Measurements from ENCODE around the gene RAPSN. TPM values are rescaled to one million over a fixed set of nuclear protein-coding genes. Genes with fewer than 3 reads are reported as not detected.

RAPSN gene
- total RNA-seq, 1 donor from 2014 or later: 2.2 TPM

DNA sequence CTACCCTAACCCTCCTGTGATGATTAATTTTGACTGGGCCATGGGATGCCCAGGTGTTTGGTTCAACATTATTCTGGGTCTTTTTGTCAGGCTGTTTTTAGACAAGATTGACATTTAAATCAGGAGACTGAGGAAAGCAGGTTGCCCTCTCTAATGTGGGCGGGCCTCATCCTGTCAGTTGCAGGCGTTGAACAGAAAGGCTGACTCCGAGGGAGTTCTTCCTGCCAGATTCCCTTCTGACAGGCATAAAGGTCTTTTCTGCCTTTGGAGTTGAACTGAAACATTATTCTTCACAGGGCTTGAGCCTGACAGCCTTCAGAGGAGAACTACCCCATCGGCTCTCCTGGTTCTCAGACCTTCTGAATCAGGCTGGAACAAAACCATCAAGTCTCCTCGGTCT lies 18.4 kb downstream of the RAPSN start:
- no peak overlapping the region for H3K4me3 ChIP-seq
- no peaks in the 10 kb centered on the region for H3K36me3 ChIP-seq
- peaks cover 24% of the 10 kb centered on the region for H3K4me1 ChIP-seq
- no peaks in the 10 kb centered on the region for H3K27me3 ChIP-seq (ENCODE audit: low read depth)
- TF ChIP-seq, protein P1, sequence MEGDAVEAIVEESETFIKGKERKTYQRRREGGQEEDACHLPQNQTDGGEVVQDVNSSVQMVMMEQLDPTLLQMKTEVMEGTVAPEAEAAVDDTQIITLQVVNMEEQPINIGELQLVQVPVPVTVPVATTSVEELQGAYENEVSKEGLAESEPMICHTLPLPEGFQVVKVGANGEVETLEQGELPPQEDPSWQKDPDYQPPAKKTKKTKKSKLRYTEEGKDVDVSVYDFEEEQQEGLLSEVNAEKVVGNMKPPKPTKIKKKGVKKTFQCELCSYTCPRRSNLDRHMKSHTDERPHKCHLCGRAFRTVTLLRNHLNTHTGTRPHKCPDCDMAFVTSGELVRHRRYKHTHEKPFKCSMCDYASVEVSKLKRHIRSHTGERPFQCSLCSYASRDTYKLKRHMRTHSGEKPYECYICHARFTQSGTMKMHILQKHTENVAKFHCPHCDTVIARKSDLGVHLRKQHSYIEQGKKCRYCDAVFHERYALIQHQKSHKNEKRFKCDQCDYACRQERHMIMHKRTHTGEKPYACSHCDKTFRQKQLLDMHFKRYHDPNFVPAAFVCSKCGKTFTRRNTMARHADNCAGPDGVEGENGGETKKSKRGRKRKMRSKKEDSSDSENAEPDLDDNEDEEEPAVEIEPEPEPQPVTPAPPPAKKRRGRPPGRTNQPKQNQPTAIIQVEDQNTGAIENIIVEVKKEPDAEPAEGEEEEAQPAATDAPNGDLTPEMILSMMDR (IDR thresholded peaks at IDR 0.05; ENCODE audit: borderline replicate concordance): no peak
- H3K27ac ChIP-seq (replicated peaks): no peak overlapping the region
- H3K9me3 ChIP-seq (replicated peaks): no peaks in the 10 kb centered on the region
- intact Hi-C loops (cut with micrococcal nuclease): no loop called here
- DNase-seq: no peak

DNA sequence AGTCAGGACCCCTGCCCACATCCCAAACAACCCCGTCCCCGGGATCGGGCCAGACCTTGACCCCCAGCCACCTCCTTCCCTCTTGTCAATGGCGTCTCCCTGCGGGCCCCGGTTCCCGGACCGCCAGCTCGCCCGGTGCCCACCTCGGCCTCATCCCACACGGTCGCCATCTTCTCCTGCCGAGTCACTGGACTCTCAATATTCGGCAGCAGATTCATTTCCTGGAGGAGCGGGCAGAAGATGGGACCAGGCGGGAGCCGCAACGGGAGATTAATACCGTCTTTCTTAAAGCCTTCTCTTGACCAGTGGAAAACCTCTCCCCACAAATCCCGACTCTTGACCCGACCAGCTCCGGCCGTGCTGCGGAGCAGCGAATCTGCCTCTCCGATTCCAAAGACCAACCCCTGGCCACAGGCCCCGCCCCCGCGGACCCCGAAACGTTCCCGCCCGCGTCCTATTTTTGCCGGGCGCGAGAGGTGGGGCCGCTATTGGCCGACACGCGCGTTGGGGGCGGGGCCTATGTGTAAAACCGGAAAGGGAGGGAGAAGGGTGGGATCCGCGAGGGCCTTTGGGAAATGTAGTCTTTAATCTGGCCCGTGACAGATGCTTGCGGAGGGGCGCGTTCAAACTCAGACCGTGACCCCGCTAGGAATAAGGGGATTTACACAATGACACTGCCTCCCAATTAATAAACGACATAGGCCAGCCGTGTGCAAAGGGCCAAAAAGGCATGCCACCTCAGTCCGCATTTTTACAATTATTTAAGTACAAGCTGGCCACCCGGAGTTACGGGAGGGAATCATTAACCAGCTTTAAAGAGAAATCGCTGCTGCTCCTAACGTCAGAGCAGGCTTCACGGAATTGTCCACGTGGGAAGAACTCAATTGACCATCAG lies 22.6 kb downstream of the RAPSN start, which contains the start of gene PSMC3:
TSS of gene PSMC3 (minus strand) at position 378 of the 895 bp plus-strand sequence. CDS start at position 218, 160 bp downstream.
- Histone ChIP-seq H3K27me3 (ENCODE audit: low read depth) (no peaks in the 10 kb centered on the region), H3K4me3 (peak within 1 kb of the TSS; percentile 85), H3K27ac (replicated peaks) (peak within 1 kb of the TSS; percentile 91), H3K4me1 (peaks cover 34% of the 10 kb centered on the region), H3K9me3 (replicated peaks) (no peaks in the 10 kb centered on the region), H3K36me3 (peaks cover 39% of the 10 kb centered on the region)
- intact Hi-C loops (cut with micrococcal nuclease): no loop called here
- TF ChIP-seq, protein P1 (IDR thresholded peaks at IDR 0.05; ENCODE audit: borderline replicate concordance): no peak
- DNase-seq: peak; percentile 99

DNA sequence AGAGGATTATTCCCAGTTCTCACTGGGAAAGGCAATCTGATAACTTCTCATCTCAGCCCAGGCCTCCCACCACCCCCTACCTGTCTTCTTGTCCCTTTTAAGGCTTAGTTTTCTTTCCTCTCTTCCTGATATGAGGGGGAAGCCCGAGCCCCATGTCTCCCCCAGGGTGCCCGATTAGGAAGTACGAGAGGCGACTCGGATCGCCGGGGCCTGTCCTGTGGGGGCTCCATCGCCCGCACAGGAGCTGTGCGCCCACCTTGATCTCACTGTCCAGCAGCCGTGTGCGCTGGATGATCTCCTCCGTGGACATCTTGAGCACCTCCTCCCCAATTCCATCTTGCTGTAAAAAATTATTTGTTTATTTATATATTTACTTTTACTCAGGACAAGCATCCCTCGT lies 23.3 kb downstream of the RAPSN start:
- H3K27ac ChIP-seq (replicated peaks): peak overlapping the region; percentile 91
- H3K9me3 ChIP-seq (replicated peaks): no peaks in the 10 kb centered on the region
- peak overlapping the region; percentile 85 for H3K4me3 ChIP-seq
- intact Hi-C loops (cut with micrococcal nuclease): no loop called here
- DNase-seq: no peak
- no peaks in the 10 kb centered on the region for H3K27me3 ChIP-seq (ENCODE audit: low read depth)
- peaks cover 34% of the 10 kb centered on the region for H3K4me1 ChIP-seq
- TF ChIP-seq, protein P1 (IDR thresholded peaks at IDR 0.05; ENCODE audit: borderline replicate concordance): no peak
- peaks cover 46% of the 10 kb centered on the region for H3K36me3 ChIP-seq

DNA sequence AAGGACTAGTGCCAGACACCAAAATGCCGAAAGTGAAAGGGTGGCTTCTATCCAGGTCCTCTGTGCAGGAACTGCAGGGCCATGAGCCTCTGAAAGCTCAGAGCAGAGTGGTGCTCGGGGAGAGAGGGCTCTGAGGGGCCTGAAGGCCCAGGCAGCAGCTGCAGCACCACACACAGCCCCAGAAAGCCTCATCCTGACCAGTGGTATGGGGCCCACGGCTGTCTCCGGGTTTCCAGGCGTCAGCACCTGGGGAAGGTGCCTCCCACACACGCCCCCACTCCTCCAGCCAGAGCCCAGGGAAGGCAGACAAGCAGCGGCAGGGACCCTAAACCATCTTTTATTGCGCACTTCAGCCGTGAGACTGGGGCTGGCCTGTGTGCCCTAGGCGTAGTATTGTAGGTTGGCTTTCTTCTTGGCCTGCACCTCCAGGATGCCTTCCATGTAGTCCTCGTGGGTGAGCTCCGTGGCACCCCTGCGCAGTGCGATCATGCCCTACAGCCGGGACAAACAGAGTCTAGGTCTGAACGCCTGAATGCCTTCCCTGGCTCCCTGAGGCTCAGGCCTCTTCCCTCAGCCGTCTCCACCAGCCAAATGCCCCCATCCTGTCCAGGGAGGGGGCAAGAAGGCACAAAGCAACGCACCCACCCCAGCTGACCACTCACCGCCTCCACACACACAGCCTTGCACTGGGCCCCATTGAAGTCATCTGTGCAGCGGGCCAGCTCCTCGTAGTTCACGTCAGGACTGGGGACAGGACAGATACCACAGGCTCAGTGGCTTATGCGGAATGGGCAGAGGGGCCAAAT lies 30.3 kb downstream of the RAPSN start:
- DNase-seq: no peak
- intact Hi-C loops (cut with micrococcal nuclease): no loop called here
- TF ChIP-seq, protein P1 (IDR thresholded peaks at IDR 0.05; ENCODE audit: borderline replicate concordance): no peak
- no peaks in the 10 kb centered on the region for H3K9me3 ChIP-seq (replicated peaks)
- peaks cover 41% of the 10 kb centered on the region for H3K4me1 ChIP-seq
- peaks cover 81% of the 10 kb centered on the region for H3K36me3 ChIP-seq
- no peak overlapping the region for H3K27ac ChIP-seq (replicated peaks)
- no peaks in the 10 kb centered on the region for H3K27me3 ChIP-seq (ENCODE audit: low read depth)
- H3K4me3 ChIP-seq: no peak overlapping the region

DNA sequence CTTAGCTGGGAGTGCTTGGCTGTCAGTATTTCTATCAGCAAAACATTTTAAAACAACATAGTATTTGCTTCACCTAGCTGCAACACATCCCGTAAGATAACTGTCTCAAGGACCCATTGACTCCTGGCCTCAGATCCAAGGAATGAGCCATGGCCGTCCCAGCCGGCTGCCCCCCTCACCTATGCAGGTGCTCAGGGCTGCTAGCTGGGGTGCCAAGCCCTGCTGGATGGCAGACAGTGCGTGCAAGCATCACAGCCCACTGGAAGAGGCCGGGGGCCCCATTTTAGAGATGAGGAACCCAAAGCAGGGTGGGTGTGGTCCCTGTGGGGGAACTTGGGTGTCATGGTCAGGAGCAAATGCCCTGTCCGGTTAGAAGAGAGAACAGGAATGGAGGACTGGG lies 31.2 kb downstream of the RAPSN start:
- intact Hi-C loops (cut with micrococcal nuclease): no loop called here
- TF ChIP-seq, protein P1 (IDR thresholded peaks at IDR 0.05; ENCODE audit: borderline replicate concordance): no peak
- no peaks in the 10 kb centered on the region for H3K9me3 ChIP-seq (replicated peaks)
- DNase-seq: no peak
- peak overlapping the region; percentile 11 for H3K27ac ChIP-seq (replicated peaks)
- peaks cover 44% of the 10 kb centered on the region for H3K4me1 ChIP-seq
- no peak overlapping the region for H3K4me3 ChIP-seq
- H3K27me3 ChIP-seq (ENCODE audit: low read depth): no peaks in the 10 kb centered on the region
- peaks cover 81% of the 10 kb centered on the region for H3K36me3 ChIP-seq

Measured in left ventricle myocardium inferior (tissue), 1 donor.